Gastrocnemius medialis (tissue), 4 donors: ENCODE measurements around the gene TBX18.

ENCODE experiments used
- CTCF ChIP-seq, 5 experiments: fragments of 450-650 bp in 3 of 5; fragments of 200-600 bp in 2 of 5; sonication (generic) in 2 of 5; IDR thresholded peaks in 4 of 5; conservative IDR thresholded peaks in 1 of 5; 1 replicate in 4 of 5; 2 replicates in 1 of 5; pipeline ENCODE4 v1.5.1; 2016 to 2019; ENCODE audit warnings: antibody characterized with exemption in 5 of 5, mild to moderate bottlenecking in 3 of 5, moderate library complexity in 3 of 5
- POLR2A ChIP-seq, 2 donors: fragments of 450-650 bp; IDR thresholded peaks; one replicate each; pipeline ENCODE4 v1.6.1; 2017; ENCODE audit warnings: antibody characterized with exemption in 2 of 2, mild to moderate bottlenecking in 2 of 2, moderate library complexity in 2 of 2

GRCh38 chr6:84752118-84752850, 12.1 kb downstream of the TBX18 start:
- TF ChIP-seq CTCF (IDR thresholded peaks at IDR 0.05 in 4 of 5, conservative IDR thresholded peaks at IDR 0.05 in 1 of 5) (no peak), POLR2A (IDR thresholded peaks at IDR 0.05) (no peak)
